ENCODE data around the gene ADNP2. TPM values are rescaled to one million over a fixed set of nuclear protein-coding genes. Genes with fewer than 3 reads are reported as not detected.

The ADNP2 gene
- total RNA-seq, 3 donors from 2014 or later = 15.7 to 20.3 (median 20.1) TPM

DNA sequence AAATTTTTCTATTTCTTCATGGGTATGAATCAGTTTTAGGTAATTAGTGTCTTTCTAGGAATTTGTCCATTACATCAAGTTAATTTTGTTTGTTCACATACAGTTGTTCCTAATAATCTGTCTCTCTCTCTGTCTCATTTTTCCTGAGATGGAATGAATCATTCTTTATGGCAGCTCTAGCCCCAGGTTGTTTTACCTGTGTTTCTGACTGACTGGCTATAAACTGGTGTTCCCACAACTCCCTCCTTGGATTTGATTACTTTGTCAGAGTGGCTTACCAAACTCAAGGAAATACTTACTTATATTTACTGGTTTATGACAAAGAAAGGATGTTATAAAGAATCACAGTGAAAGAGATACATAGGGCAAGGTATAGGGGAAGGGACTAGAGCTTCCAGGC lies 15.1 kb downstream of the ADNP2 start:
- no peaks in the 10 kb centered on the region for H3K4me1 ChIP-seq
- TF ChIP-seq, protein P1, sequence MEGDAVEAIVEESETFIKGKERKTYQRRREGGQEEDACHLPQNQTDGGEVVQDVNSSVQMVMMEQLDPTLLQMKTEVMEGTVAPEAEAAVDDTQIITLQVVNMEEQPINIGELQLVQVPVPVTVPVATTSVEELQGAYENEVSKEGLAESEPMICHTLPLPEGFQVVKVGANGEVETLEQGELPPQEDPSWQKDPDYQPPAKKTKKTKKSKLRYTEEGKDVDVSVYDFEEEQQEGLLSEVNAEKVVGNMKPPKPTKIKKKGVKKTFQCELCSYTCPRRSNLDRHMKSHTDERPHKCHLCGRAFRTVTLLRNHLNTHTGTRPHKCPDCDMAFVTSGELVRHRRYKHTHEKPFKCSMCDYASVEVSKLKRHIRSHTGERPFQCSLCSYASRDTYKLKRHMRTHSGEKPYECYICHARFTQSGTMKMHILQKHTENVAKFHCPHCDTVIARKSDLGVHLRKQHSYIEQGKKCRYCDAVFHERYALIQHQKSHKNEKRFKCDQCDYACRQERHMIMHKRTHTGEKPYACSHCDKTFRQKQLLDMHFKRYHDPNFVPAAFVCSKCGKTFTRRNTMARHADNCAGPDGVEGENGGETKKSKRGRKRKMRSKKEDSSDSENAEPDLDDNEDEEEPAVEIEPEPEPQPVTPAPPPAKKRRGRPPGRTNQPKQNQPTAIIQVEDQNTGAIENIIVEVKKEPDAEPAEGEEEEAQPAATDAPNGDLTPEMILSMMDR (IDR thresholded peaks at IDR 0.05) = no peak
- TF ChIP-seq POLR2A (IDR thresholded peaks at IDR 0.05) (no peak), POLR2AphosphoS5 (IDR thresholded peaks at IDR 0.05) (no peak)
- intact Hi-C loops (cut with DNase I; ENCODE audit: low total_unique reads) = no loop called here

DNA sequence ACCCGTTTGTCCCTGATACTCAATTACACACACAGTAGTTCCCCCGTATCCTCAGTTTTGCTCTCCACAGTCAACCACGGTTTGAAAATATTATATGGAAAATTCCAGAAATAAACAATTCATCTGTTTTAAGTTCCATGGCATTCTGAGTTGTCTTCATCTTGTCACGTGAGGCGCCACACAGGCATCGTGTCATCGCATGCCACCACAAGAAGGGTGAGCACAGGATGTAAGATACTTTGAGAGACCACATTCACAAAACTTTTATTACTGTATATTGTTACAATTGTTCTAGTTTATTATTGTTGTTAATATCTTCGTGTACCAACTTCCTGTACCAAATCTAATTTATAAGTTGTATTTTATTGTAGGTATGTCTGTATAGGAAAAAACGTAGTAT lies 17.7 kb downstream of the ADNP2 start:
- Histone ChIP-seq H3K4me3 (no peak overlapping the region), H3K36me3 (no peaks in the 10 kb centered on the region), H3K27me3 (no peaks in the 10 kb centered on the region), H3K27ac (no peak overlapping the region), H3K9me3 (no peaks in the 10 kb centered on the region), H3K4me1 (no peaks in the 10 kb centered on the region)
- intact Hi-C loops (cut with DNase I; ENCODE audit: low total_unique reads) = no loop called here
- TF ChIP-seq, protein P1 (IDR thresholded peaks at IDR 0.05) = no peak
- no peak for DNase-seq (ENCODE audit: low spot score in 2 of 2)

More for the DNA sequence above, 15.1 kb downstream of the ADNP2 start:
- H3K9me3 ChIP-seq = no peaks in the 10 kb centered on the region
- H3K27me3 ChIP-seq = no peaks in the 10 kb centered on the region
- no peak for DNase-seq (ENCODE audit: low spot score in 2 of 2)
- no peaks in the 10 kb centered on the region for H3K36me3 ChIP-seq
- H3K27ac ChIP-seq = peak overlapping the region; percentile 13 to 22
- H3K4me3 ChIP-seq = no peak overlapping the region

DNA sequence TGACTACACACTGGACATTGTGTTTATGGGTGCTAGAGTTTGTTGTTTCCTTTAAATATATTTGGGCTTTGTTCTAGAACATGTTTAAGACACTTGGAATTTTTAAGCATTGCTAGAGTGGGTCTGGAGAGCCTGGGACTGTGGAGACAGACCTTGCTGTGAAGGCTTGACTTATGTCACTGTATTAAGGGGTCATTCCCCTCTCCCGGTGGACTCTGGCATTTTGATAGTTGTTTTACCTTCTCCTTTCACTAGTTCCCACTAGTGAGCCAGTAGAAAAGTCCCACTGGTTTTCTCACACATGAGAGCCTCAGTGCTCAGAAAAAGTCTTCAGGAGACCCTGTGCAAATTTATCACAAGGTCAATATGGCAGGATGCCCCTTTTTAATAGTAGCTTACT lies 18.6 kb downstream of the ADNP2 start:
- intact Hi-C loops (cut with DNase I; ENCODE audit: low total_unique reads) = no loop called here
- DNase-seq (ENCODE audit: low spot score in 2 of 2) = no peak
- no peaks in the 10 kb centered on the region for H3K9me3 ChIP-seq
- H3K4me1 ChIP-seq = no peaks in the 10 kb centered on the region
- H3K36me3 ChIP-seq = no peaks in the 10 kb centered on the region
- H3K27me3 ChIP-seq = no peaks in the 10 kb centered on the region
- no peak overlapping the region for H3K4me3 ChIP-seq
- no peak overlapping the region for H3K27ac ChIP-seq
- TF ChIP-seq POLR2AphosphoS5 (IDR thresholded peaks at IDR 0.05) (no peak), POLR2A (IDR thresholded peaks at IDR 0.05) (no peak)
- TF ChIP-seq, protein P1 (IDR thresholded peaks at IDR 0.05) = no peak

DNA sequence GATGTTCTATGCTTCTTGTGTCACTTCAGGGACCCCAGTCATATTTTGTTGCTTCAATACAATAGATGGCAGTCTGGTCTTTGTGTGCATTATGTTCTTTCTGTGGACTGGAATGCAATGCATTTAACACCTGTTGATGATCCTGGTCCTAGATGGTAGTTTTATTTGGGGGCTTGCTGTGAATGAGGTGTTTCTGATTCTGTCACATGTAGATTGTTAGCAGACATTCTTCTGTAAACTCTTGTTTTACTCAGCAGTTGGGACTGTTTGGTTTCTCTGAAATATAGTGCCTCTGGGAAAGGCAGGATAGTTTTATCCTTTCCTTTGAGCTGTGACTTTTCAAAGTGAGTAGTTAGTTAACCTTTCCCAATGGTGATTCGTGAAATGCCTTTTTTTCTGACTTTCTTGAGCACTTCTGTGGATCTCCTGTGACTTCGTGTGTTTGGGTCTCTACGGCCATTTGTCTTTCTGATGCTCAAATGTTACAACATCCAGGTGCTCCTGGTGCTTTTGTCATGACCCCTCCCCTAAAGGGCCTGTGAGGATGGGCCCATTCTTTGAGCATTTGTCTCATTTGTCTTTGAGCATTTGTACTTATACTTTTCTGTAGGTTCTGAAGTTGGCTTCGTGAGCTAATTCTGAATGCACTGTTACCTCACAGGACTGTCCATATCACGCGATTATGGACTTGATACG lies 20.8 kb downstream of the ADNP2 start:
- Histone ChIP-seq H3K27ac (no peak overlapping the region), H3K27me3 (no peaks in the 10 kb centered on the region), H3K4me3 (no peak overlapping the region), H3K4me1 (no peaks in the 10 kb centered on the region), H3K36me3 (no peaks in the 10 kb centered on the region), H3K9me3 (no peaks in the 10 kb centered on the region)
- intact Hi-C loops (cut with DNase I; ENCODE audit: low total_unique reads) = no loop called here
- no peak for DNase-seq (ENCODE audit: low spot score in 2 of 2)
- TF ChIP-seq POLR2A (IDR thresholded peaks at IDR 0.05) (no peak), POLR2AphosphoS5 (IDR thresholded peaks at IDR 0.05) (no peak)
- TF ChIP-seq, protein P1 (IDR thresholded peaks at IDR 0.05) = no peak

DNA sequence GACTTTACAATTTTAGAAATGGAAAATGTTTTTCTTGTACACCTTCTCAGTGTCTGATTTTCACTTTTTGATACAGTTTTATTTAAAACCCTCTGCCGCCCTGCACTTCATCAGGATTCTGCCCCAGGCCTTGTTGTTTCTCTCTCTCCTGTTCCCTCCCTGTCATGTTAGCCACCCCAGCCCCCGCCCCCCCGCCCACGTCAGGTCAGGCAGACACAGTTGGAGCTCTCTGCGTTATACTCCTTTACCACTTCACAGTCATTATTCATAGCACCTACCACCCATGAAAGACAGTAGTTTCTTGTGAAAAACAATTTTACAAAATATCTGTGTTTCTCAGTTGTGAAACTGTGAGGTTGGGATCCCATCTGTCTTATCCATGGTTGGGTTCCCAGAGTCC lies 21.5 kb downstream of the ADNP2 start:
- no peaks in the 10 kb centered on the region for H3K9me3 ChIP-seq
- intact Hi-C loops (cut with DNase I; ENCODE audit: low total_unique reads) = no loop called here

More for the DNA sequence above, 21.5 kb downstream of the ADNP2 start:
- H3K4me3 ChIP-seq = no peak overlapping the region
- H3K27me3 ChIP-seq = no peaks in the 10 kb centered on the region
- no peaks in the 10 kb centered on the region for H3K4me1 ChIP-seq
- no peak overlapping the region for H3K27ac ChIP-seq
- DNase-seq (ENCODE audit: low spot score in 2 of 2) = no peak
- no peak for TF ChIP-seq POLR2AphosphoS5 (IDR thresholded peaks at IDR 0.05)
- TF ChIP-seq, protein P1 (IDR thresholded peaks at IDR 0.05) = no peak
- no peak for TF ChIP-seq POLR2A (IDR thresholded peaks at IDR 0.05)
- H3K36me3 ChIP-seq = no peaks in the 10 kb centered on the region
